ENCODE measurements around the gene DAPP1. TPM values are rescaled to one million over a fixed set of nuclear protein-coding genes. Genes with fewer than 3 reads are reported as not detected.

Gene DAPP1
- total RNA-seq, 1 experiment from 2014 or later, result not detected

DNA sequence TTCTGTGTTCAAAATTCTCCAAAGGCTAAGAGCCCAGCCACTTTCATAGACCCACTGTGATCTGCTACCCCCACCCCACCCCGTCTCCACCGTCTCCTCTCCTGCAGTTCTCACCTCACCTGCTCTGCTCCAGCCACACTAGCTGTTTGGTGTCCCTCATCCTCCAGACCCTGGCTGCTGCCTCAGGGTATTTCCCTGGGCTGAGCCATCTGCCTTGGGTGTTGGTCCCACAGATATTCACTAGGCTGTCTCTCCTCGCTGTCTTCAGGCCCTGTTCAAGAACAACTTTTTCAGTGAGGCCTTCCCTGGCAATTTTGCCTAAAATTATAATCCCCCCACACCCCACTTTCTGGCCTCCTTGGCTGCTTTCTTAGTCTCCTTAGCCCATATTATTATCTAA, 31.8 kb upstream of the DAPP1 start:
- DNase-seq, result no peak
- intact Hi-C loops (cut with micrococcal nuclease; ENCODE audit: unreplicated experiment), result no loop called here
- Mint-ChIP-seq H3K4me3 (ENCODE audit: unreplicated experiment) (no peak overlapping the region), H3K27ac (ENCODE audit: unreplicated experiment) (no peak overlapping the region), H3K36me3 (ENCODE audit: insufficient read depth, unreplicated experiment) (no peaks in the 10 kb centered on the region), H3K9me3 (ENCODE audit: unreplicated experiment) (no peaks in the 10 kb centered on the region), H3K4me1 (ENCODE audit: low read depth, unreplicated experiment) (no peaks in the 10 kb centered on the region), H3K27me3 (ENCODE audit: insufficient read depth, unreplicated experiment) (peaks cover 18% of the 10 kb centered on the region)
- ChIA-PET POLR2A (no interaction called here), CTCF (no interaction called here)
- no peaks in the 10 kb centered on the region for H3K36me3 ChIP-seq (ENCODE audit: control insufficient read depth, insufficient read depth, low read length)
- TF ChIP-seq, protein P1, sequence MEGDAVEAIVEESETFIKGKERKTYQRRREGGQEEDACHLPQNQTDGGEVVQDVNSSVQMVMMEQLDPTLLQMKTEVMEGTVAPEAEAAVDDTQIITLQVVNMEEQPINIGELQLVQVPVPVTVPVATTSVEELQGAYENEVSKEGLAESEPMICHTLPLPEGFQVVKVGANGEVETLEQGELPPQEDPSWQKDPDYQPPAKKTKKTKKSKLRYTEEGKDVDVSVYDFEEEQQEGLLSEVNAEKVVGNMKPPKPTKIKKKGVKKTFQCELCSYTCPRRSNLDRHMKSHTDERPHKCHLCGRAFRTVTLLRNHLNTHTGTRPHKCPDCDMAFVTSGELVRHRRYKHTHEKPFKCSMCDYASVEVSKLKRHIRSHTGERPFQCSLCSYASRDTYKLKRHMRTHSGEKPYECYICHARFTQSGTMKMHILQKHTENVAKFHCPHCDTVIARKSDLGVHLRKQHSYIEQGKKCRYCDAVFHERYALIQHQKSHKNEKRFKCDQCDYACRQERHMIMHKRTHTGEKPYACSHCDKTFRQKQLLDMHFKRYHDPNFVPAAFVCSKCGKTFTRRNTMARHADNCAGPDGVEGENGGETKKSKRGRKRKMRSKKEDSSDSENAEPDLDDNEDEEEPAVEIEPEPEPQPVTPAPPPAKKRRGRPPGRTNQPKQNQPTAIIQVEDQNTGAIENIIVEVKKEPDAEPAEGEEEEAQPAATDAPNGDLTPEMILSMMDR (IDR thresholded peaks at IDR 0.05; ENCODE audit: insufficient read depth in 1 of 2, low read depth in 1 of 2, low read length in 1 of 2, severe bottlenecking in 1 of 2, unreplicated experiment in 1 of 2), result no peak
- H3K27me3 ChIP-seq (replicated peaks; ENCODE audit: control insufficient read depth, insufficient read depth, low read length), result no peaks in the 10 kb centered on the region
- BruUV-seq (replicated peaks), result no TSS peak
- H3K9me3 ChIP-seq, result no peaks in the 10 kb centered on the region
- no peaks in the 10 kb centered on the region for H3K4me1 ChIP-seq
- H3K4me3 ChIP-seq (ENCODE audit: low read depth, low read length), result no peak overlapping the region

DNA sequence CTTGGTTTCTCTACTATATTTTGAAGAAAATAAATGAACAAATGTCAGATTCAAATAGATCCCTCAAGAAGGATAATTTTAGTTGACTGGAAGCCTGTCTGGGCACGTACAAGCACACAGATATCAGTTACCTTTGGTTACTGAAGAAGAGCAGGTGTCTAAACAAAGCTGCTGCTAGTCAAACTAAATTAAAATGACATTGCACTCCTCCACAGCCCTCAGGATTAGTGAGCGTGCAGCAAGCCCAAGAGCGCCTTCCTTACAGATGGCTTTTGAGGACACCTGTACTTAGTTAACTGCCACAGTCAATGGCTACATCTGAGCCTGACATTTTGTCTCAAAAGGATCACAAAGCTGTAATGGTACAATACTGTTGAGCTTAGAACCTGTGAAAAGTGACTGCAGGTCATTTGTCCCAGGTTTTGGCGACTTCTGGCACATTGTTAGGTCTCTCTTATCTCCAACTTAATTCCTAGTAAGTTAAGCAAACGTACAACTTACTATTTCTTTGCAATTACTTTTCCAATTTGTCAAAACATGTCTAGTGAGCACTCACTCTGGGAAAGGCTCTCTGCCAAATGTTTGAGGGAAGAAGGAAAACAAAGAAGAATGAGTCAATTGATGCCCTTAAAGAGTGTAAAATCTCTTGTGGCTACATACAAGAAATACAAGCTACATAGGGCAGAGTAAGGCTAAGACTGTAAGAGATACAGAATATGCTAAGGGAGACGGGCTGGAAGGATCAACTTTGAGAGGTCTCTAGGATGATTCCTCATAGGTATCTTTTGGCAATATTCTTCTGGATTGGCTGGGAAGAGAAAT, 25.6 kb upstream of the DAPP1 start:
- intact Hi-C loops (cut with micrococcal nuclease; ENCODE audit: unreplicated experiment), result no loop called here

DNA sequence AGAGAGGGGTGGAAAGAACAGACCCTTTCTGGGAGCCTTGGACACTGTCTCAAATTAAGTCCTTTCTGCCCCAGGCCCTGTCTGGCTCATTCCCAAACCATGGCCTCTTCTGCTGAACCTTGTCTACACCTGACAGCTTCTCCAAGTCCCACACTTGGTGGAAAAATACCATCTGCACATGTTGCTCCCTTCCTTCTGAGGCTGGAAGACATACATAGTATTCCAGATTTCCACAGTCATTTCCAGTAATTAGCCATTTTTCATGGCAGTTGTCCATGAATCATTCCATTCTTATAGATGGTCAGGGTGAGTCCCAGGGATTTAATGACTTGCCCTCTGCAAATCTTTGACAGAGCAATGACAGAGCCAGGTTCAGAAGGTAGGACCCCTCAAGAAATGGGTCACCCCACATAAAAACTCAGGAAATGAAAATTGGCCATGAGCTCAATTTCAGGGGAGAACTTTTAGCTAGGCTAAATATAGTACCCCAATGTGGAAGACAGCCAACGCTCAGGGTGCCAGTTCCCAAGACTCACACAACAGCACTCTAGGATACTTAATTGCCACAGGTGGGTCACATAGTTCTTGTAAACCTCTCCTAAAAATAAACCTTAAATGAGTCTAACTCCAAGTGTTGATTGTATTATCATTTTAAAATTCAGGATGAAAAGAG, 16.2 kb upstream of the DAPP1 start:
- CTCF ChIA-PET, result no interaction called here
- no TSS peak for BruUV-seq (replicated peaks)
- TF ChIP-seq, protein P1 (IDR thresholded peaks at IDR 0.05; ENCODE audit: insufficient read depth in 1 of 2, low read depth in 1 of 2, low read length in 1 of 2, severe bottlenecking in 1 of 2, unreplicated experiment in 1 of 2), result no peak
- Mint-ChIP-seq H3K27me3 (ENCODE audit: insufficient read depth, unreplicated experiment) (peaks cover 6% of the 10 kb centered on the region), H3K4me3 (ENCODE audit: unreplicated experiment) (no peak overlapping the region), H3K27ac (ENCODE audit: unreplicated experiment) (no peak overlapping the region), H3K36me3 (ENCODE audit: insufficient read depth, unreplicated experiment) (no peaks in the 10 kb centered on the region), H3K4me1 (ENCODE audit: low read depth, unreplicated experiment) (no peaks in the 10 kb centered on the region), H3K9me3 (ENCODE audit: unreplicated experiment) (peaks cover 6% of the 10 kb centered on the region)
- Histone ChIP-seq H3K4me3 (ENCODE audit: low read depth, low read length) (no peak overlapping the region), H3K9me3 (no peaks in the 10 kb centered on the region), H3K36me3 (ENCODE audit: control insufficient read depth, insufficient read depth, low read length) (no peaks in the 10 kb centered on the region), H3K4me1 (no peaks in the 10 kb centered on the region), H3K27me3 (replicated peaks; ENCODE audit: control insufficient read depth, insufficient read depth, low read length) (no peaks in the 10 kb centered on the region; the same call in 1 of the 2 replicates)
- POLR2A ChIA-PET, result no interaction called here
- intact Hi-C loops (cut with micrococcal nuclease; ENCODE audit: unreplicated experiment), result no loop called here
- no peak for DNase-seq

More for the DNA sequence above, 25.6 kb upstream of the DAPP1 start:
- H3K27me3 Mint-ChIP-seq (ENCODE audit: insufficient read depth, unreplicated experiment), result peaks cover 22% of the 10 kb centered on the region
- TF ChIP-seq, protein P1 (IDR thresholded peaks at IDR 0.05; ENCODE audit: insufficient read depth in 1 of 2, low read depth in 1 of 2, low read length in 1 of 2, severe bottlenecking in 1 of 2, unreplicated experiment in 1 of 2), result no peak
- no peaks in the 10 kb centered on the region for H3K36me3 Mint-ChIP-seq (ENCODE audit: insufficient read depth, unreplicated experiment)
- no peaks in the 10 kb centered on the region for H3K4me1 Mint-ChIP-seq (ENCODE audit: low read depth, unreplicated experiment)
- ChIA-PET POLR2A (no interaction called here), CTCF (interaction anchor here (0.7 kb wide), 1 partner anchor 17 kb away, joined by 5 read pairs; no protein-coding TSS in a partner anchor)
- no peak for DNase-seq
- no peak overlapping the region for H3K4me3 Mint-ChIP-seq (ENCODE audit: unreplicated experiment)
- Histone ChIP-seq H3K27me3 (replicated peaks; ENCODE audit: control insufficient read depth, insufficient read depth, low read length) (no peaks in the 10 kb centered on the region), H3K9me3 (no peaks in the 10 kb centered on the region), H3K4me3 (ENCODE audit: low read depth, low read length) (no peak overlapping the region), H3K4me1 (no peaks in the 10 kb centered on the region), H3K36me3 (ENCODE audit: control insufficient read depth, insufficient read depth, low read length) (no peaks in the 10 kb centered on the region)
- no peak overlapping the region for H3K27ac Mint-ChIP-seq (ENCODE audit: unreplicated experiment)
- BruUV-seq (replicated peaks), result no TSS peak
- H3K9me3 Mint-ChIP-seq (ENCODE audit: unreplicated experiment), result peaks cover 9% of the 10 kb centered on the region

Data from Caco-2 (cell line).